ENCODE measurements around the gene NEBL.

The NEBL gene

GRCh38 chr10:20795391-20795790 is 101.7 kb downstream of the NEBL start:
- DNase-seq (ENCODE audit: extremely low read depth, low read depth): no peak
- TF ChIP-seq CTCF (IDR thresholded peaks at IDR 0.05; ENCODE audit: low read depth, low read length): no peak

GRCh38 chr10:20785174-20785573 is 111.9 kb downstream of the NEBL start:
- no peak for DNase-seq (ENCODE audit: extremely low read depth, low read depth)
- no peak for TF ChIP-seq CTCF (IDR thresholded peaks at IDR 0.05; ENCODE audit: low read depth, low read length)

- no peak for DNase-seq (ENCODE audit: extremely low read depth, low read depth)
- no peak for TF ChIP-seq CTCF (IDR thresholded peaks at IDR 0.05; ENCODE audit: low read depth, low read length)
Observed at GRCh38 chr10:20778008-20778757, 118.9 kb downstream of the NEBL start.

GRCh38 chr10:20776384-20777118 is 120.6 kb downstream of the NEBL start:
- no peak for TF ChIP-seq CTCF (IDR thresholded peaks at IDR 0.05; ENCODE audit: low read depth, low read length)
- DNase-seq (ENCODE audit: extremely low read depth, low read depth): no peak

- no peak for TF ChIP-seq CTCF (IDR thresholded peaks at IDR 0.05; ENCODE audit: low read depth, low read length)
- no peak for DNase-seq (ENCODE audit: extremely low read depth, low read depth)
Observed at GRCh38 chr10:20771051-20771450, 126.1 kb downstream of the NEBL start.

GRCh38 chr10:20769481-20769880 is 127.6 kb downstream of the NEBL start:
- no peak for DNase-seq (ENCODE audit: extremely low read depth, low read depth)
- TF ChIP-seq CTCF (IDR thresholded peaks at IDR 0.05; ENCODE audit: low read depth, low read length): no peak

- peak; percentile 20 for TF ChIP-seq CTCF (IDR thresholded peaks at IDR 0.05; ENCODE audit: low read depth, low read length)
- DNase-seq (ENCODE audit: extremely low read depth, low read depth): no peak
Observed at GRCh38 chr10:20768843-20769242, 128.3 kb downstream of the NEBL start.

Measured in AG09319 (cell line).